H1 (cell line): Measurements from ENCODE around the gene UTP14C.

Source experiments
- CHD1 ChIP-seq: IDR thresholded peaks from 2 replicates; pipeline ENCODE4 v1.6.1; 2012; ENCODE audit warnings: low read depth, low read length, improper control_type of control experiment
- EZH2 ChIP-seq: fragments of 200-600 bp; sonication (generic); IDR thresholded peaks from 2 replicates; pipeline ENCODE4 v1.7.1; 2012; ENCODE audit warnings: low read depth, mild to moderate bottlenecking, moderate library complexity, low read length, inconsistent platforms; ENCODE audit not compliant: severe bottlenecking
- HDAC6 ChIP-seq: IDR thresholded peaks from one replicate; pipeline ENCODE4 v1.7.1; 2012; ENCODE audit warnings: low read depth, mild to moderate bottlenecking, inconsistent platforms, low read length, moderate library complexity
- JUND ChIP-seq: IDR thresholded peaks from 2 replicates; pipeline ENCODE4 v1.6.1; 2011; ENCODE audit warnings: mild to moderate bottlenecking, improper control_type of control experiment, low read length
- MAFK ChIP-seq: IDR thresholded peaks from 2 replicates; pipeline ENCODE4 v1.6.1; 2012; ENCODE audit warnings: low read depth, mild to moderate bottlenecking, improper control_type of control experiment, low read length
- POLR2A ChIP-seq, 2 experiments: IDR thresholded peaks; 1 replicate in 1 of 2; 2 replicates in 1 of 2; pipeline ENCODE4 v1.6.1; 2011; ENCODE audit warnings: low read depth in 2 of 2, low read length in 2 of 2, mild to moderate bottlenecking in 2 of 2; ENCODE audit errors: control extremely low read depth in 1 of 2
- SIRT6 ChIP-seq: IDR thresholded peaks from one replicate; pipeline ENCODE4 v1.7.1; 2012; ENCODE audit warnings: low read length, inconsistent platforms
- SP2 ChIP-seq: IDR thresholded peaks from 2 replicates; pipeline ENCODE4 v1.6.1; 2012; ENCODE audit warnings: mild to moderate bottlenecking, low read length, inconsistent platforms
- SUZ12 ChIP-seq: fragments of 200-600 bp; sonication (generic); IDR thresholded peaks from 2 replicates; pipeline ENCODE4 v1.6.1; 2012; ENCODE audit warnings: mild to moderate bottlenecking, inconsistent platforms, low read length, moderate library complexity, mixed read lengths
- TEAD4 ChIP-seq: IDR thresholded peaks from 2 replicates; pipeline ENCODE4 v1.6.1; 2012; ENCODE audit warnings: low read depth, low read length, inconsistent platforms, mixed read lengths
- TF ChIP-seq, protein P1 (sequence below), 3 experiments: IDR thresholded peaks; 1 replicate in 2 of 3; 2 replicates in 1 of 3; pipeline versions ENCODE4 v1.5.1 to v1.6.1; 2011; ENCODE audit warnings: low read length in 3 of 3, mild to moderate bottlenecking in 3 of 3, inconsistent platforms in 2 of 3, low read depth in 1 of 3, moderate library complexity in 1 of 3; ENCODE audit not compliant: insufficient read depth in 1 of 3; ENCODE audit errors: control extremely low read depth in 1 of 3
- TF ChIP-seq, protein P2 (sequence below): IDR thresholded peaks from 2 replicates; pipeline ENCODE4 v1.6.1; 2012; ENCODE audit warnings: inconsistent platforms

DNA sequence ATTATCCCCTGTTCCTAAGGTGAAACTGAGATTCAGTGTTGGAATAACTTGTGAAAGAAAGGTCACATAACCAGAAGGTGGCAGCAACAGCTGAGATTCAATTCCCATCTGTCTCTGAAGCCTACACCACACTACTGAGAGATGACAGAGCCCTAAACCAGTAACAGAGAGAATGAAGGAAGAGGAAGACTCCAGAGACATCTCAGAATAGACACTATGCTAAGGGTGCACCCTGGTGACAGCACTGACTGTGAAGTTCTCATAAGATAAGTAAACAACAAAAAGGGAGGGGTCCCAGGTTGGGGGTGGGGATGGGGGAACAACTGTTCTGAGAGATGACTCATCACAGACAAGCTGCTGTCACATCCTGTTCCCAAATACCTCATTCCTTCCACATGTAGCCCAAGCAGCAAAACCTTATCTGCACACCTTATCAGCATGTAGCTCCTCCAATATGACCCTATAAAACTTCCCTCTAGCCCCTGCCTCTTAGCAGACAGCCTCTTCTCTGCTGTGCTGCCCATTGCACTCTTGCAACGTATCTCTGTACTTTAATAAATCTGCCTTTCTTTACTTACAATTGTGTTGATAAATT, 46.5 kb downstream of the UTP14C start:
- no peak for TF ChIP-seq TEAD4
- TF ChIP-seq JUND, result no peak
- no peak for TF ChIP-seq MAFK
- no peak for TF ChIP-seq EZH2
- no peak for TF ChIP-seq HDAC6
- TF ChIP-seq, protein P1, sequence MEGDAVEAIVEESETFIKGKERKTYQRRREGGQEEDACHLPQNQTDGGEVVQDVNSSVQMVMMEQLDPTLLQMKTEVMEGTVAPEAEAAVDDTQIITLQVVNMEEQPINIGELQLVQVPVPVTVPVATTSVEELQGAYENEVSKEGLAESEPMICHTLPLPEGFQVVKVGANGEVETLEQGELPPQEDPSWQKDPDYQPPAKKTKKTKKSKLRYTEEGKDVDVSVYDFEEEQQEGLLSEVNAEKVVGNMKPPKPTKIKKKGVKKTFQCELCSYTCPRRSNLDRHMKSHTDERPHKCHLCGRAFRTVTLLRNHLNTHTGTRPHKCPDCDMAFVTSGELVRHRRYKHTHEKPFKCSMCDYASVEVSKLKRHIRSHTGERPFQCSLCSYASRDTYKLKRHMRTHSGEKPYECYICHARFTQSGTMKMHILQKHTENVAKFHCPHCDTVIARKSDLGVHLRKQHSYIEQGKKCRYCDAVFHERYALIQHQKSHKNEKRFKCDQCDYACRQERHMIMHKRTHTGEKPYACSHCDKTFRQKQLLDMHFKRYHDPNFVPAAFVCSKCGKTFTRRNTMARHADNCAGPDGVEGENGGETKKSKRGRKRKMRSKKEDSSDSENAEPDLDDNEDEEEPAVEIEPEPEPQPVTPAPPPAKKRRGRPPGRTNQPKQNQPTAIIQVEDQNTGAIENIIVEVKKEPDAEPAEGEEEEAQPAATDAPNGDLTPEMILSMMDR (IDR thresholded peaks at IDR 0.05; ENCODE audit: control extremely low read depth in 1 of 3, insufficient read depth in 1 of 3, low read depth in 1 of 3, low read length in 3 of 3), result no peak
- TF ChIP-seq, protein P2, sequence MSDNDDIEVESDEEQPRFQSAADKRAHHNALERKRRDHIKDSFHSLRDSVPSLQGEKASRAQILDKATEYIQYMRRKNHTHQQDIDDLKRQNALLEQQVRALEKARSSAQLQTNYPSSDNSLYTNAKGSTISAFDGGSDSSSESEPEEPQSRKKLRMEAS, result no peak
- no peak for TF ChIP-seq CHD1
- no peak for TF ChIP-seq POLR2A (IDR thresholded peaks at IDR 0.05; ENCODE audit: control extremely low read depth in 1 of 2, low read depth in 2 of 2, low read length in 2 of 2)
- TF ChIP-seq SP2, result no peak
- no peak for TF ChIP-seq SIRT6
- no peak for TF ChIP-seq SUZ12
